ENCODE measurements around the gene AP5S1. TPM values are rescaled to one million over a fixed set of nuclear protein-coding genes. Genes with fewer than 3 reads are reported as not detected.
A peak's percentile ranks its signal among the peaks of the same experiment; 100 is the strongest.

The AP5S1 gene
- total and polyA plus RNA-seq, 2 of the 13 experiments (the other 11 are each of a cell fraction or from before 2014, with no cell fraction given) = 7.9 to 23.2 TPM

DNA sequence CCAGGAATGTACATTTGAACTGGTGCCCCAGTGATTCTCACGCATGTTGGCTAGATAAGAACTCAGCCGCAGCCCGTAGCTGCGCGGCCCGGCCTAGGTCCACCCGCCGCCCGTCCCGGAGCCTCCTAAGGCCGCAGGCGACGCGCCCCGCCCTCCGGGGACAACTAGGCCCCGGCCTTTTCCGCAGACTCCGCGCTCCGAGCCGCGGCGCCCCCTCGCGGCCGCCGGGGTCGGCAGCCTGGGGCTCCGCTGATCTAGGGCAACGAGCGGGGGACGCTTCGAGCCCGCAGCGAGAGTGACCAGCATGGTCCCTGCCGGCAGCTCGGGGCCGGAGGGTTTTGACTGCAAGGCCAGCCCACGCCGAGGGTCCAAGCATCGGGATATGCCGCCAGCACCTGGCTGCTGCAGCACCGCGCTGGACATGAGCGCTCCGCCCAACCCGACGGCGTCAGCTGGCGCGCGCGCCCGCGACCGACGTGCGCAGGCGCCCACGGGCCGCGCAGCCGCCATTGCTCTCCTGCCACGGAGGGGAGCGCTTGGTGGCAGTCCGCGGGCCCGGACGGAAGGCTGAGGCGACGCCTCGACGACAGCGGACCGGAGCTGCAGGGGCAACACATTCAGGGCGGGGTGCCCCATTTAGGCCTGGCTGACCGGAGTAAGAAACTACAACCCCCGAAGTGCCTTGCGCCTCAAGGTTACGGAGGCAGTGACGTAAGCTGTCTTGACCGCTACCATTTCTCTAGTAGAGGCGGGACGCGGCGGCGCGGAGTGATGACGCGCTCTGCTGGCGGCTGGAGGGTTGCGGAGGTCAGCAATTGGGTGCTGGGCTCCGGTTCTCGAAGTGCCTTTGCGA is at the start of gene AP5S1 (continued):
- TF ChIP-seq PBX3 (CRISPR knock-in tag; IDR thresholded peaks at IDR 0.05; ENCODE audit: borderline replicate concordance) = peak; percentile 54; the same call in 1 of the 2 replicates
- TF ChIP-seq ZNF644 (CRISPR knock-in tag; IDR thresholded peaks at IDR 0.05; ENCODE audit: low read depth) = 0 out of 2 replicates have a peak, but pooled peaks have one; percentile 32
- peak; percentile 61 for TF ChIP-seq CHD2 (IDR thresholded peaks at IDR 0.05; ENCODE audit: low read depth, low read length)
- TF ChIP-seq ARNT2 (CRISPR knock-in tag; IDR thresholded peaks at IDR 0.05; ENCODE audit: low read depth) = peak; percentile 98
- TF ChIP-seq KLF11 (CRISPR knock-in tag; IDR thresholded peaks at IDR 0.05) = peak; percentile 93
- no peak for TF ChIP-seq ZFP82 (CRISPR knock-in tag; IDR thresholded peaks at IDR 0.05; ENCODE audit: borderline replicate concordance)
- peak; percentile 94; the same call in 1 of the 2 replicates for TF ChIP-seq ZNF709 (CRISPR knock-in tag; IDR thresholded peaks at IDR 0.05)
- peak; percentile 16; the same call in 1 of the 2 replicates for TF ChIP-seq ELF4 (CRISPR knock-in tag; IDR thresholded peaks at IDR 0.05; ENCODE audit: borderline replicate concordance)
- peak; percentile 100 for TF ChIP-seq PHF8 (CRISPR knock-in tag; IDR thresholded peaks at IDR 0.05)
- TF ChIP-seq AGO1 (IDR thresholded peaks at IDR 0.05; ENCODE audit: low read depth, low read length, poor library complexity, severe bottlenecking) = peak; percentile 85
- peak; percentile 88 for TF ChIP-seq ZNF841 (CRISPR knock-in tag; IDR thresholded peaks at IDR 0.05; ENCODE audit: borderline replicate concordance)
- TF ChIP-seq PAWR (CRISPR knock-in tag; IDR thresholded peaks at IDR 0.05; ENCODE audit: borderline replicate concordance) = no peak
- TF ChIP-seq SNAPC4 (CRISPR knock-in tag; IDR thresholded peaks at IDR 0.05) = peak; percentile 92
- TF ChIP-seq MEIS2 (CRISPR knock-in tag; IDR thresholded peaks at IDR 0.05) = peak; percentile 83
- TF ChIP-seq, protein P1, sequence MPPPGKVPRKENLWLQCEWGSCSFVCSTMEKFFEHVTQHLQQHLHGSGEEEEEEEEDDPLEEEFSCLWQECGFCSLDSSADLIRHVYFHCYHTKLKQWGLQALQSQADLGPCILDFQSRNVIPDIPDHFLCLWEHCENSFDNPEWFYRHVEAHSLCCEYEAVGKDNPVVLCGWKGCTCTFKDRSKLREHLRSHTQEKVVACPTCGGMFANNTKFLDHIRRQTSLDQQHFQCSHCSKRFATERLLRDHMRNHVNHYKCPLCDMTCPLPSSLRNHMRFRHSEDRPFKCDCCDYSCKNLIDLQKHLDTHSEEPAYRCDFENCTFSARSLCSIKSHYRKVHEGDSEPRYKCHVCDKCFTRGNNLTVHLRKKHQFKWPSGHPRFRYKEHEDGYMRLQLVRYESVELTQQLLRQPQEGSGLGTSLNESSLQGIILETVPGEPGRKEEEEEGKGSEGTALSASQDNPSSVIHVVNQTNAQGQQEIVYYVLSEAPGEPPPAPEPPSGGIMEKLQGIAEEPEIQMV (CRISPR knock-in tag; IDR thresholded peaks at IDR 0.05; ENCODE audit: low read depth) = peak; percentile 90; the same call in 1 of the 2 replicates
- TF ChIP-seq NBN (conservative IDR thresholded peaks at IDR 0.05) = no peak
- TF ChIP-seq SP1 (IDR thresholded peaks at IDR 0.05) = no peak
- TF ChIP-seq SP1 (CRISPR knock-in tag; IDR thresholded peaks at IDR 0.05) = peak; percentile 97

All from HepG2 (cell line).